Fibroblast of lung (primary cell): ENCODE measurements around the gene TBC1D14.
"Not testable (repeated sequence)": the region's sequence is repeated elsewhere in the genome, so short reads cannot be mapped to it uniquely, and the experiment has no call there.

Experiments
- EZH2 ChIP-seq: IDR thresholded peaks from 2 replicates; pipeline ENCODE4 v1.5.1; 2012; ENCODE audit warnings: low read length, control low read depth, mild to moderate bottlenecking; ENCODE audit errors: missing control alignments
- TF ChIP-seq, protein P1 (sequence below), 2 donors: IDR thresholded peaks in 1 of 2; conservative IDR thresholded peaks in 1 of 2; 1 replicate in 1 of 2; 2 replicates in 1 of 2; pipeline ENCODE4 v1.5.1; 2011 to 2012; ENCODE audit warnings: low read length in 2 of 2, control low read depth in 1 of 2, inconsistent platforms in 1 of 2, low read depth in 1 of 2, mild to moderate bottlenecking in 1 of 2

DNA sequence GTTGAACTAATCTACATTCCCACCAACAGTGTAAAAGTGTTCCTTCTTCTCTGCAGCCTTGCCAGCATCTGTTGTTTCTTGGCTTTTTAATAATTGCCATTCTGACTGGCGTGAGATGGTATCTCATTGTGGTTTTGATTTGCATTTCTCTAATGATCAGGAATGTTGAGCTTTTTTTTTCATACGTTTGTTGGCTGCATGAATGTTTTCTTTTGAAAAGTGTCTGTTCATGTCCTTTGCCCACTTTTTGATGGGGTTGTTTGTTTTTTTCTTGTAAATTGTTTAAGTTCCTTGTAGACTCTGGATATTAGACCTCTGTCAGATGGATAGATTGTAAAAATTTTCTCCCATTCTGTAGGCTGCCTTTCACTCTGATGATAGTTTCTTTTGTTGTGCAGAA lies 170.3 kb downstream of the TBC1D14 start:
- TF ChIP-seq, protein P1, sequence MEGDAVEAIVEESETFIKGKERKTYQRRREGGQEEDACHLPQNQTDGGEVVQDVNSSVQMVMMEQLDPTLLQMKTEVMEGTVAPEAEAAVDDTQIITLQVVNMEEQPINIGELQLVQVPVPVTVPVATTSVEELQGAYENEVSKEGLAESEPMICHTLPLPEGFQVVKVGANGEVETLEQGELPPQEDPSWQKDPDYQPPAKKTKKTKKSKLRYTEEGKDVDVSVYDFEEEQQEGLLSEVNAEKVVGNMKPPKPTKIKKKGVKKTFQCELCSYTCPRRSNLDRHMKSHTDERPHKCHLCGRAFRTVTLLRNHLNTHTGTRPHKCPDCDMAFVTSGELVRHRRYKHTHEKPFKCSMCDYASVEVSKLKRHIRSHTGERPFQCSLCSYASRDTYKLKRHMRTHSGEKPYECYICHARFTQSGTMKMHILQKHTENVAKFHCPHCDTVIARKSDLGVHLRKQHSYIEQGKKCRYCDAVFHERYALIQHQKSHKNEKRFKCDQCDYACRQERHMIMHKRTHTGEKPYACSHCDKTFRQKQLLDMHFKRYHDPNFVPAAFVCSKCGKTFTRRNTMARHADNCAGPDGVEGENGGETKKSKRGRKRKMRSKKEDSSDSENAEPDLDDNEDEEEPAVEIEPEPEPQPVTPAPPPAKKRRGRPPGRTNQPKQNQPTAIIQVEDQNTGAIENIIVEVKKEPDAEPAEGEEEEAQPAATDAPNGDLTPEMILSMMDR (conservative IDR thresholded peaks at IDR 0.05 in 1 of 2, IDR thresholded peaks at IDR 0.05 in 1 of 2; ENCODE audit: low read depth in 1 of 2, low read length in 2 of 2) = not testable (repeated sequence)
- TF ChIP-seq EZH2 = not testable (repeated sequence)
